NCI-H1930 (cell line): ENCODE data around the gene DEFB123.
A peak's percentile ranks its signal among the peaks of the same experiment; 100 is the strongest.

Source experiments
- DNase-seq, 2 experiments: peaks; one replicate each; lab custom pipeline; 2025; lab: John Stamatoyannopoulos, UW

Gene DEFB123

GRCh38 chr20:31474097-31474436 lies 33.6 kb downstream of the DEFB123 start:
- DNase-seq, result no peak

DNA sequence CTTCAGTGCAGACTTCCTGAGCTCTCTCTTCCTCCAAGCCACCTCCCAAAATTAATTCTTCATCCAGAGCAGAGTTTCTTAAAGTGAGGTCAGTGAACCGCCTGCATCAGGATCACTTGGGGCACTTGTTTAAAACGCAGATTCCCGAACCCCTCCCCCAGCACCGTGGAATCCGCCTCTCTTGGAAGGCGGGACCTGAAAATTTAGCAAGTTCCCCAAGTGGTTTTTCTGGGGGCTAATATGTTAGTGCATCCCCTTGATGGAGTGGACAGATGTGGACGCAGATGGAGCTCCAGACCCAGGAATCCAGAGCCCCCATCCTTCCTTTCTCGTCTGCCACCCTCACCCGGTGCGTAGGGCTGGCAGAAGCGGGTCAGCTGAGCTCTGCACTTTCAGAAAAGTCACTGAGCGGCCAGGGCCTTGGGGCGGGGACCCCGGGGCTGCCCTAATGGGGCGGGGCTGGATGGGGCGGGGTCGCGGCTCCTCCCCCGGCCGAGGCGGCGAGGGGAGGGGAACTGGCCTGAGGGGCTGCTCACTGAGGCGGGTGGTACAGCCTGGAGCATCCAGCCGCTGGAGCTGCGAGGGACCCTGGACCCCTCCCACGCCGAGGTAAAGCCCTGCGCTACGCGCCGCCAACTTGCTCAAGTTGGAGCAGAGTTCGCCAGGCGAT lies 34.5 kb downstream of the DEFB123 start, which contains the start of the genes DEFB124 and REM1:
TSS of gene DEFB124 (minus strand) at position 370 of the 670 bp plus-strand sequence. CDS start 2,114 bp downstream, outside the sequence.
TSS of gene REM1 (plus strand) at position 531 of the 670 bp plus-strand sequence. CDS start 1,158 bp downstream, outside the sequence.
- no peak for DNase-seq

- DNase-seq, result no peak
Observed at GRCh38 chr20:31475472-31476293, 35.3 kb downstream of the DEFB123 start.

DNA sequence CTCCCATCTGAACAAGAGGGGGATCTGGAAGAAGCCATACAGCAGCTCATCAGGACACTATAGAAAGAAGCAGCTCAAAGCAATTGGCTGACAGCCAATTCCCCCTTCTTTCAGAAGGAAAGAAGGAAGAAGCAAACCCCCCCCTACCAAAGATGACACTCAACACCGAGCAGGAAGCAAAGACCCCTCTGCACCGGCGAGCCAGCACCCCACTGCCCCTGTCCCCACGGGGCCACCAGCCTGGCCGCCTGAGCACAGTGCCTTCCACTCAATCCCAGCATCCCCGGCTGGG lies 35.8 kb downstream of the DEFB123 start:
- no peak for DNase-seq

GRCh38 chr20:31476643-31477215 lies 36.3 kb downstream of the DEFB123 start:
- no peak for DNase-seq

- DNase-seq, result peak; percentile 46 to 76
Observed at GRCh38 chr20:31484001-31484400, 43.6 kb downstream of the DEFB123 start.

DNA sequence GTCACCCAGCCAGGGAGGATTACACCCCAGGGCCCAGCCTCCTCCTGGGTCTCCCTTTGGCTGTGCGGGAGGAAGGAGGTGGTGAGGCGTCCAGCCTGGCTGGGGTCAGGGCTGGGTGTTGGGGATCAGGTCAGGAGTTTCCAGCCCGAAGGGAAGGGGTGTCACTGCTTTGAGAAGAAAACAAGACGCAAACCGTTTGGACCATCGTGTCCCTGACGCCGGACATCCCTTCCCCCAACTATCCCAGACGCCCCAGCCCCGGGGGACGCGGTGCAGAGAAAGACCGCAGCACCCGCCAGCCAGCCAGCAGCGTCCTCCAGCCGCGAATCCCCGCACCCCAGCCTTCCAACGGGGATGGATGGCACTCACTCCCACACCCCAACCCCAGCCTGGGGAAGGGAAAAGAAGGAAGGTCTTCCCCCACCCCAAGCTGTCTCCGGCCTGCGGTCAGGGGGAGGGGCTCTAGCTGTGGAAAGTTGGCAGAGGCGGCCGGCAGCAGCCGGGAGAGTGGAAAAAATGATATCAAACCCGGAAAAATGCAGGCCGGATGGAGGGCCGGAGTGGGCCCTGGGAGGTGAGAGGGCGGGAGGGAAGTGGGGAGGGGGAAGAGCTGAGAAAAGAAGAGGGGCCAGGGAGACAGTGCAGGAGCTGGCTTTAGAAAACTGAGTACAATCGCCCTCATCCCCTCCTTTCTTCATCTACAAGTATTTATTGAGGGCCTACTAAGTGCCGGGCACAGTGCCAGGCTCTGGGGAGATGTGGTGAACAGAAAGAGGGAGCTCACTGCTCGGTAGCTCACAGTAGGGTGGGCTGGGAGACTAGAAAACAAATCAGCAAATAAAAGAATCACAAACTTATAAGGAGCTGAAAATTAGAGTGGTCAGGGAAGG lies 45.3 kb downstream of the DEFB123 start:
- DNase-seq, result no peak

- no peak for DNase-seq
Observed at GRCh38 chr20:31488115-31488514, 47.7 kb downstream of the DEFB123 start.

GRCh38 chr20:31489152-31489551 lies 48.7 kb downstream of the DEFB123 start:
- no peak for DNase-seq

DNA sequence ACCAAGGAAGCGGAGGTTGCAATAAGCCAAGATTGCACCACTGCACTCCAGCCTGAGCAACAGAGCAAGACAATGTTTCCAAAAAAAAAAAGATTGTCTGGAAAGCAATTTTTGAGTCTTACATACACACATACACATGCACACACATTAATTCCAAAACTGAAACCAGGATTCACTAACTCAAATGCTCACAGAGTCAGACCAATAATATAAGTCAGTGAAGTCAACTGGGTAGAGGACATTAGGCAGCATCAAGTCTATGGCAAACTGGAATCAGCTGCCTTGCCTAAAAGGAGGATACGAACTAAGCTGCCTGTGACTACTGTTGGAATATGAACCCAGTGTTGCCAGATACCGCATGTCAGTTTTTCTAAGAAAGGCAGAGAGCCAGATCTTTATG lies 50.3 kb downstream of the DEFB123 start:
- no peak for DNase-seq

- DNase-seq, result no peak
Observed at GRCh38 chr20:31494131-31494530, 53.7 kb downstream of the DEFB123 start.

DNA sequence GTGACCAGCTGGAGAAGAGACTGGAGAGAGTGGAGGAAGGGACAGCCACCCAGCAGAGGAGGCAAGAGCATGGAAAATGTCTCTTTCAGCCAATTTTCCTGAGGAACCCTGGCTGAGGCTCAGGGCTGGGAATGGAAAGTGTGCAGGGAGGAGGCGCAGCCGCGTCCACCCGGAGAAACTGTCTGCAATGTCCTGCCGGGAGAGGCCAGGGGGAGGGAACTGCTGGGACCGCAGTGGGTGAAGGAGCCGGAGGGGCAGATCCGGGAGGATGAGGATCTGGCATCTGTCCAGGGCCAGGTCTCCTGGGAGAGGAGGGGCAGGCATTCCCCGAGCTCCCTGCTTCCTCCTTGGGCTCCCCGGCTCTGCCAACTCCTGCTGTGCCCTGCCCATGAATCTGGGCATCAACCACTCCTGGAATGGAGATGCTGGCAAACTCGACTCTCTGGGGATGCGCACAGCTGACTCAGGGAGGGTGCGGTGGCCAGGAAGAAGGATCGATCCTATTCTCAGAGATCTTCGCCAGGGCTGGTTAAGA lies 56.4 kb downstream of the DEFB123 start:
- no peak for DNase-seq

DNA sequence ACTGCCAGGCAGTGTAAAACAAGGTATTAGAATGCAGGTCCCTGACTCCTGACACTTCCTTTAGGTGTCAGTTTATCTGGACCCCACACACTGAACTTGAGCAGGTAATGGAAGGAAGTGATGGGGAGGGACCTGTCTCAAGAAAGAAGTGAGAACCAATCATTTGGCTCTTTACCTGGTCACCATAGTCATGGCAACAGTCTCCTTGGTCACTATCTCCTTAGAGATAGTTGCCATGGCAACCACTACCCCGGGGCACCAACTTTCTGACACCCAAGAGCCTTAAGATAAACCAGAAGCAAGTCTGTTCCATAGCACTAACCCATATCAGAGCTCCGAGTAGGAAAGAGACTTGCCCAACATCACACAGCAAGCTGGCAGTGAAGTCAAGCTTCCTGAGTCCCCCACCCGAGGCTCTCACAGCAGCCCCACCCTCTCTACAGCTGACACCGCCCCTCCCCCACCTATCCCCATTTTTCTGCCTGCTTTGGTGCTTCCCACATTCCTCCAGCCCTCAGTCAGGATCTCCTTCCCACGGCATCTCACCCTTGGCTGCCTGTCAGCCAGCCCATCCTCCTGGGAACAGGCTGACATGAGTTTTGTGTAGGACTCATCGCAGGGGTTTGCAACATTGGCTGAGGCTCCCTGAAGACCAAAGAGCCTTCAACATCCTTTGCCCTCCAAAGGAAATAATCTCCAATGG lies 57.6 kb downstream of the DEFB123 start:
- DNase-seq, result no peak
